GM12892 (cell line): ENCODE results near the gene MYBPC3. TPM values are rescaled to one million over a fixed set of nuclear protein-coding genes. Genes with fewer than 3 reads are reported as not detected.
A peak's percentile ranks its signal among the peaks of the same experiment; 100 is the strongest.

Experiments
- DNase-seq: peaks from one replicate; pipeline ENCODE4 v3.0.0; 2011; ENCODE audit not compliant: insufficient read length
- FAIRE-seq: peaks from 2 replicates; lab custom pipeline; 2011; peaks lifted over from hg19 to GRCh38; lab: Jason Lieb, UNC
- POLR2A ChIP-seq: IDR thresholded peaks from 2 replicates; pipeline ENCODE4 v1.6.1; 2011; ENCODE audit warnings: low read depth, low read length, control low read depth
- POLR2AphosphoS5 ChIP-seq: IDR thresholded peaks from 2 replicates; pipeline ENCODE4 v1.6.1; 2011; ENCODE audit warnings: low read depth, low read length, control low read depth
- TAF1 ChIP-seq: IDR thresholded peaks from 2 replicates; pipeline ENCODE4 v1.6.1; 2011; ENCODE audit warnings: low read depth, mild to moderate bottlenecking, control low read depth, low read length, borderline replicate concordance
- polyA plus RNA-seq: library from polyadenylated mRNA; unstranded; fragments of >200 nt; gene quantifications from one replicate; pipeline ENCODE4 v1.2.1, GENCODE V29; 2012; ENCODE audit warnings: missing spikeins, inconsistent platforms; ENCODE audit not compliant: missing spikeins

MYBPC3 gene
- polyA plus RNA-seq, result not detected

DNA sequence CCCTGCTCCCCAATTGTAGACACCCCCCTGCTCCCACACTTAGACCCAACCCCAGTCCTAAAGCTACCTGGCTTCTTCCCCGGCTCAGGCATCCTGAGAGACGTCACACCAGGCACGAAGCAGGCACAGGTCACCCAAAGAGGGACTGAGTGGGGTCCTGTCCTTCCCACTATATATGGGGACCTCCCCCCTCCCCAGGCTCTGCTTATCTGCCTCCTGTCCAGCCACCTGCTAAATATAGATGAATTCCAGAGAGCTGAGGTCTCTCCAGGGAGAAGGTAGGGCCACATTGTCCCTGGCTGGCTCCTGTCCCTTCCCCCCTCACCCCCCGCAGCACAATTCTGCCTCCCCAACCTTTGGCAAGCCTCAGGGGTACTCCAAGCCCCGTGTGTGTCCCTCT lies at the start of gene MYBPC3:
MYBPC3 (minus strand) TSS at position 147 of the 400 bp plus-strand sequence; CDS start at position 92, 55 bp downstream.
- DNase-seq (no peak), FAIRE-seq (no peak)

DNA sequence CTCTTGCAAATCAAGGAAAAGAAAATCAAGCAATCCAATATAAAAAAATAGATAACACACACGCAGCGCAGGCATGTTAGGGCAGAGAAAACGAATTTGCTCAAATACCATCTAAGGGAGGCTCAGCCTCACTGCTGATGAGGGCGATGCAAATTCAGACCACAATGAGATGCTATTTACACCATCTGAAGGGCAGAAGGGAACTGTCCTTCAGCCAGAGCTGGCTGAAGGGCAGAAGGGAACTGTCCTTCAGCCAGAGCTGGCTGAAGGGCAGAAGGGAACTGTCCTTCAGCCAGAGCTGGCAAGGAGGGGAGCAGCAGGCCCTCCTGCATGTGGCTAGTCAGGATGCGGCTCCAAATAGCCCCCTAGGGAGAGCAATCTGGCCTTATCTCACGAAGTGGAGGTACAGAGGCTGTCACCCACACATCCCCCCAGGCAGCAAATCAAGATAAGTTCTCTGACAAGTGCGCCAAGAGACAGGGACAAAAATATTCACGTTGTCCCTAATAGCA lies 48.3 kb upstream of the MYBPC3 start:
- DNase-seq, result peak; percentile 16
- 0 out of 2 replicates have a peak, but pooled peaks have one; percentile 32 for TF ChIP-seq POLR2AphosphoS5
- no peak for TF ChIP-seq POLR2A
- no peak for TF ChIP-seq TAF1
- peak; percentile 90 for FAIRE-seq

More for the DNA sequence above, at the start of gene MYBPC3:
- TF ChIP-seq TAF1, result no peak
- TF ChIP-seq POLR2A, result no peak
- no peak for TF ChIP-seq POLR2AphosphoS5

DNA sequence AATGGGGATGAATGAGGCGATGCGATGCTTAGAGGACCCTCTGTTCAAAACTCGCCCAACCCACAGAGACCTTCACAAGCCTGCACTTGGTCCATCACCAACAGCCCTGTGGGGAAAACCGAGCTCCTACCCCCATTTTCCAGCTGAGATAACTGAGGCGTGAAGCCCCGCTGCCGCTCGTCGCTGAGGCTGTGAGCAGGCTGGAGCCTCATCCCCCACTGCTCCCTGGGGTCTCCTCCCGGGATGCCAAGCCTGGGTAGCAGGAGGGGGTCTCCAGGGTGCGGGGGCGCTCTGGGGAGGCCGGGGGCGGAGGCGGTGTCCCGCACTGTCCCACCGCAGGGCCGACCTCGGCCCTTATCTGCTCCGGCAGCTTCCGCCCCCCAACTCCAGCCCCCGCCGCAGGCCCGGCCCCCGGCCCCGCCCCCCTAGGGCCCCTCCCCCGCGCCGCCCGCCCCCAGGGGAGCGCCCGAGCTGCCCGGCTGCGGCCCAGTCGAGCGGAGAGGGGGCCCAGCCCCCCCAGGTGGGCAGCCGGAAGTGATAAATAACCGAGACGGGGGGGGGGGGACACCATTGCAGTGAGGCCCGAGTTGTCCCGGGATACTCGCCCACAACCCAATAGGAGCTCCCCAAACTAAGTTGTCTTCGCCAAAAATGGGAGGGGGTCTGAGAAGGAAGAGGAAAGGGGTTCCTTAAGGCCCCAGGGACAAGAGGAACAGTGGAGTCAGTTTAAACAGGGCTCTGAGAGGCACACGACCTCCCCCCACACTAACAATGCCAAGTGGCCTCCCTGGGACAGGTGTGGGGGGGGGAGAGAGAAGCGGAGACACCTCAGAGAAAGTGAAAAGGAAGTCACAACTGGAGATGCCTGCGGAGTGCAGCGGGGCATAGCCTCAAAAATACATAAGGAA lies 47.6 kb upstream of the MYBPC3 start:
- TF ChIP-seq POLR2A, result no peak; the same call in 1 of the 2 replicates
- TF ChIP-seq POLR2AphosphoS5, result no peak
- no peak for TF ChIP-seq TAF1
- peak; percentile 70 for DNase-seq
- peak; percentile 67 for FAIRE-seq

DNA sequence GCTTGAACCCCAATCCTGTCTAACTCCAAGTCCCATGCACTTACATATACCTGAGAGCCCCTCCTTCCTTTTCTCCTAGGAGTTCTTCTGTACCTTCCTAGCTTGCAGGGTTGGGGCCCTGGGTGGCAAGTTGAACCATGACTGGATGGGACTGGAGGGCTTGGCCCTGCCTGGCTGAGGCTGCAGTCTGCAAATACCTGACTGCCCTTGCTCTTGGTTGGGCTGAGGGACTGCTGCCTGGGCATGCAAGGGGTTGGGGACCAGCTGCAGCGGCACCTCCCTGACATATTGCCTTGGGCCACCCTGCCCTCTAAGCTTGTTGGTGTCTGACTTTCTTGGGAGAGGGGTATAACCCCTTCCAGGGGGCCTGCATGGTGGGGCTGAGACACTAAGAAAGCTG lies 46.0 kb upstream of the MYBPC3 start:
- FAIRE-seq, result no peak
- TF ChIP-seq POLR2A, result no peak
- no peak for TF ChIP-seq TAF1
- TF ChIP-seq POLR2AphosphoS5, result no peak
- DNase-seq, result peak; percentile 2

DNA sequence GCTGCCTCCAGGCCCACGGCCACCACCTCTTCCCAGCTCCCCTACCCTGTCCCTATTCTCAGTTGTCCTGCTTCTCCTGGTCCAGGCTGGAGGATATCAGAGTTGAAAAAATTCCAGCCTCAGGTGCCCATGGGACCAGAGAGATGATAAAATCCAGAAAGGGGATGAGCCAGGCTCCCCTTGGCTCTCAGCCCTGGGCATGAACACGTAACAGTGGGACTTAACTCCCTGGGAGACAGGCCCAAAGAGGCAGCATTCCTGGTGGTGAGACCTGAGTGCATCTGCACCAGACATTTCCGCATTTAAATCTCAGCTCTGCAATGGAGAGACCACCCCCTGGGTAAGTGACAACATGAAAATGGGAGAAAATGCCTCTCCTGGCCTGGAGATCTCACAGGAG lies 45.5 kb upstream of the MYBPC3 start:
- FAIRE-seq, result no peak

DNA sequence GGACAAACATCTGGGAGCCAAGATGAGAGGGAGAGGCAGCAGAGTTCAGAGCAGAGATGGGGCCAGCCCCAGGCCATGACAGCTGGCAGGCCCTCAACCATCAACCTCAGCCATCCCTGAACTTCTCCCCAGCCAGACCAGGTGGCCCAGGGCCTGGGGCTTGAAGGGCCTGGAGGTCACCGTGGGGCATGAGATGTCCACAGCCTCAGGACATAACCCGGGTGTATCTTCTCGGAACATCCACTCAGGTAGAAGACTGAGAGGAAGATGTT lies 43.5 kb upstream of the MYBPC3 start:
- TF ChIP-seq POLR2AphosphoS5 (no peak), TAF1 (no peak), POLR2A (no peak)
- FAIRE-seq, result no peak
- peak; percentile 11 for DNase-seq

More for the DNA sequence above, 45.5 kb upstream of the MYBPC3 start:
- DNase-seq, result peak; percentile 5
- TF ChIP-seq POLR2A, result no peak
- TF ChIP-seq TAF1, result no peak
- no peak for TF ChIP-seq POLR2AphosphoS5

DNA sequence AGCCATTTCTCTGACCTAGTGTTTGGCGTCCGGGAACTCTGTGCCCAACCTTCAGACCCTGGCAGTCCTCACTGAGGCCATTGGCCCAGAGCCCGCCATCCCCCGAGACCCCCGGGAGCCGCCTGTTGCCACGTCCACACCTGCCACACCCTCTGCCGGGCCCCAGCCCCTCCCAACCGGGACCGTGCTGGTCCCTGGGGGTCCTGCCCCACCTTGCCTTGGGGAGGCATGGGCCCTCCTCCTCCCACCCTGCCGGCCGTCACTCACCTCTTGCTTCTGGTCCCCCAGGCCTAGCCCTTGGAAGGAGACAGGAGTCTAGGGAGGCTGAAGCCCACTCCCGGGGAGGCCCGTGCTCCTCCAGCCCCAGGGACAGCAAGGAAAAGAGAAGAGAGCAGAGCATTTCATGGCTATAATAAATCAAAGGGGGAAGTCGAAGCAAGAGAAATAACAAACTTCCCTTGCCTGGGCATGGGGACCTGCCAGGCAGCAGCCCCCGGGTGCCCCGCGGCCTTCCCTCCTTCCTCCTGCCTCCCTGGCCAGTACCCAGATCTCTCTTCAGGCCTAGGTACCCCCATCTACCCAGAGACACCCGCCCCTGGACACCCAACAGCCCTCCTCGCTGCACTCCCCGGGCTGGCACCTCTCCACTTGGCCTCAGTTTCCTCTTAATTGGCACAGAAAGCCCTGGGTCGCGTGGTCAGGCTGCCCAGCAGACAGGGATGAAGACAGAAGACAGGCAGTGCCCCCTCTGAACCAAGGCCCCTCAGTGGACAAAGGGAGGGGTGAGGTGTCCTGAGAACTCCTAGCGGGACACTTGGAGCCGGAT lies 42.9 kb upstream of the MYBPC3 start:
- DNase-seq (peak; percentile 35), FAIRE-seq (peak; percentile 81)
- TF ChIP-seq POLR2A (no peak), POLR2AphosphoS5 (no peak), TAF1 (no peak)

DNA sequence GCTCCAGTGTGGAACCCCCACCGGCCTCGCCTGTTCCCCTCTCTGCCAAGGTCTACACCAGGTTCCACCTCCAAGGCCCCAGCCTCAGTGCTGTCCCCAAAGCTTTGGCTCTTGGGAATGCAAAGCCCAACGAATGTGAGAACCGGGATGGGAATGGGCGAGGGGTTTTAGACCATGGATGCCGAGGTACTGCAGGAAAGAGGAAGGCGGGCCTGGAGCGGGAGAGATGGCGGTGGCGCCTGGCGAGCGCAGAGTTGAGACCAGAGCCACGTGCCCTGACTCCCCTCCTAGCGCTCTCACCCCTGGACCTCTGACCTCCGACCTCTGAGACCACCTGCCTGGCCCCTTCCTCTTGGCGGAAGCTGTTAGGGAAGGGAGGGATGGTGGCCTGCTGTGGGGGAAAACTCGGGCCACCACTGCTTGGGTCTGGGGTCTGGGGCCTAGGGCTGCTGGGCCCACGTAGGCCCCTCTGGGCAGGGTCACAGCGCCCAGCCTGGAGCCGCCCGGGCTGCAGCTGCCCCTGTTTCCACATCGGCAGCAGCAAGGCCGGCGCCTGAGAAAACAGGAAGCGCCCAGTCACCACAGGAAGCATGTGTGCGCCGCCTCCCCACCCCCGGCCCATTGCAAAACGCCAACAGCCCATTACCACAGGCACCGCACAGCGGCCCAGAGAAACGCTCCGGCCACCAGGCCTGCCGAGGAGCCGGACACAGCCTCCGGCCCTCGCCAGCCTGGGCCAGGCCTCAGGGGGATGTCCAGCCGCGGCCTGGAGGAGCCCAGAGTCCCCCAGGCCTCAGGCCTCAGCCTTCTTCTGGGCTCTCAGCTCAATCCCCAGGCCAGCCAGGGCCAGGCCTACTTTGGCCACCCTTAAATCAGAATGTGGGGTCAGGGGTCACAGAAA lies 42.1 kb upstream of the MYBPC3 start:
- TF ChIP-seq POLR2A (peak; percentile 68), POLR2AphosphoS5 (peak; percentile 64), TAF1 (no peak)
- DNase-seq (peak; percentile 89), FAIRE-seq (peak; percentile 98)

DNA sequence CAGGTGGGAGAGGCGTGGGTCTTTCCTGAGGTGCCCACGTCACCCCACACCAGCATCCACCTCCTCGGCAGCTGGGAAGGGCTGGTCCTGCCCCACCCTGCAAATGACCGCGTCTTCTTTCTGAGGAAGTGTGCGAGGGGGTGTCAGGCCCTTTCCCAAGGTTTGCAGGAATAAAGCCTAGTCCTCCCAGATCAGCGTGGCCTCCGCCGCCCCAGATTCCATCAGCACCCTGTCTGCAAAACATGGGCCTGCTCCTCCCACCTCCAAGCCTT lies 41.5 kb upstream of the MYBPC3 start:
- FAIRE-seq, result no peak
- DNase-seq, result no peak
- TF ChIP-seq POLR2AphosphoS5 (no peak), POLR2A (no peak), TAF1 (no peak)

DNA sequence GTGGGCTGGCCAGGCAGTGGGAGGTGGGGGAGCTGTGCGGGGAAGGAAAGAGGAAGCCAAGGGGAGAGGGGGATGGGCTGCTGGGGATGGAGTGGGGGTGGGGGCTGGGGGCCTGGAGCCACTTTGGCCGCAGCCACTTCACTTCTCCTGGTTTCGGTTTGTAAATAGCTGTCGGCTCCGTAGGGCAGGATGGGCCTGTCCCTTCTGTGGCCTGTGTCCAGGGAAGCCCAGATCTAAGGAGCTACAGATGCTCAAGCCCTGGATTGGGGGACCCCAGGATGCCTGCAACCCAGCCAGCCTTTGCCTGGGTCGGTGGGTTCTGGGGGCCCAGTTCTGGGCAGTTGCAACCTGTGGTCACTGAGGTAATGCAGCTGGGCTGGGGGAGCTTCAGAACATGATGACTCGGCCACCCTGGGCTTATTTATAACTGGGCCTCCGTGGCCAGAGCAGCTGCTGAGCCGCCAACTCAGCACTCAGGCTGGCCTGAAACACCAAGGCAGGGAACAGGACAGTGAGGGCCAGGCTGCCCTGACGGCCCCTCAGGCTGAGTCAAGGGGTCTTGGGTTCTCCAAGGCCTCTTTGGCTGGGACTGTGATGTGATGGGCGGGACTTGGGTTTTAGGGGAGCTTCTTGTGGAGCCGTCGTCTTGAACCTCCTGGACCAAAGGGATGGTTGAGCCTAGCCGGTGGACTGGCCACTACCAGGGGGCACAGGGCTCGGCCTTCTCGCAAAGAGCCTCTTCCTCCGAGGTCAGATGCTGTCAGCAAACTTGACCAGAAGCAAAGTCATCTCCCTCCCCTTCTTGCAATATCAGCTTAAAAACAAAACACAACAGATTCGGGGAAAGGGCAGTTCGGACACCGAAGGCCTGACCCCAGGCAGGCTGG lies 40.9 kb upstream of the MYBPC3 start:
- FAIRE-seq (peak; percentile 63), DNase-seq (no peak)
- TF ChIP-seq POLR2A, result no peak
- no peak for TF ChIP-seq POLR2AphosphoS5
- TF ChIP-seq TAF1, result no peak

DNA sequence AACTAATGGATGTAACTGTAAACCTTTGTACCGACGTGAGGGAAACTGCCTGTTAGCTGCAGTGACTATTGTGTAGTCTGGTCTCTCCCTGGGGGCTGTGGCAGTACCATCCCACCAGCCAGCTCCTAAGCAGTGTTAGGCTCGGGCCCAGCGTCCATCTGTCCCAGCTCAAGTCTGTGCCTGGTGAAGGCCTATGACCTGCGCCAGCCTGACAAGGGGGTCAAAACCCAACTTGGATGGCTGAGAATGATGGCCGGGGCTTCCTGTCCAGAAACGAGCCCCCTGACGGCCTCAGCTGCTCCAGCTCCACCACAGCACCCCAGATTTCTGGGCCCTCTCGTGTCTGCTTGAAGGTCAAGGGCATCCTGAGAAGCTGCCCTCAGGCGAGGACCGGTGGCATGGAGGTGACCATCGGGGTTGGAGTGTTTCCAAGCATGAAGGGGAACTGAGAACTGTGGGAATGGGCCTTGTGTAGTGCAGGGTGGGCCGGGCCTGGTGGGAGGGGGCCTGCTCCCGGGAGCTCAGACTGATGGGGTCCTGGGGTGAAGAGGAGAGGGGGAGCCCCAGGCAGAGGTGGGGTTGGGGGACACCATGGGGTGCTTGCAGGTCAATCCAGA lies 40.2 kb upstream of the MYBPC3 start:
- no peak for DNase-seq
- no peak for TF ChIP-seq TAF1
- no peak for TF ChIP-seq POLR2A
- TF ChIP-seq POLR2AphosphoS5, result no peak
- FAIRE-seq, result no peak
